COLO829 (cell line): ENCODE data around the gene ABHD5.

Source experiments
- DNase-seq: peaks from one replicate; pipeline ENCODE4 v3.0.0; 2012; ENCODE audit warnings: low spot score

ABHD5 gene

GRCh38 chr3:43686333-43686699 is 4.4 kb upstream of the ABHD5 start:
- DNase-seq, result no peak

DNA sequence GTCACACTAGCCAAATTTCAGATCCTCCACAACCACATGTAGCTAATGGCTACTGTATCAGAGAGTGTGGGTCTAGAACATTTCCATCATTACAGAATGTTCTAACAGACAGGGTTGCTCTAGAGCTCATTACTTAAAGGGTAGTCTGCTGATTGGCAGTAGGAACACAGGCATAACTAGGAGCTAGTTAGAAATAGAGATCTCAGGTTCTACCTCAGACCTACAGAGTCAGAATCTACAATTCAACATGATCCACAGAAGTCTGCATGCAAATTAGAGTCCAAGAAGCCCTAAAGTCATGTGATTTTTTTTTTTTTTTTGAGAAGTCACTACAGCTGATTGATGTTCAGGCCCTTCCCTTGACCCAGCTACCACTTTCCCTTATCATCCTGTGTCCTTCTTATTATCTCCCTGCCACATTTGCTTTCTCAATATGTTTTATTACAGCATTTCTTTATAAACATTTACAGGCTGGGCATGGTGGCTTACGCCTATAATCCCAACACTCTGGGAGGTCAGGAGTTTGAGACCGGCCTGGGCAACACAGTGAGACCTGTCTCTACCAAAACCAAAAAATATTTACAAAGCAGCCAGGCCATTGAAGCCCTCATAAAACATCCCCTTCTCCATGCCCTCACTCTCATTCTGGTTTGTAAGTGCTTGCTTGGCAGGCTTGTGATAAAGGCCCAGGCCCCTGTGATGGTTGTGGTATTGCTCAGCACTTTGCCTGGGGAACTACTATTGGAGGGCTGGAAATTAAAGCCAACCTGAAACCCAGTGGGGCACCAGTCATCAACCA is 3.8 kb upstream of the ABHD5 start:
- no peak for DNase-seq

DNA sequence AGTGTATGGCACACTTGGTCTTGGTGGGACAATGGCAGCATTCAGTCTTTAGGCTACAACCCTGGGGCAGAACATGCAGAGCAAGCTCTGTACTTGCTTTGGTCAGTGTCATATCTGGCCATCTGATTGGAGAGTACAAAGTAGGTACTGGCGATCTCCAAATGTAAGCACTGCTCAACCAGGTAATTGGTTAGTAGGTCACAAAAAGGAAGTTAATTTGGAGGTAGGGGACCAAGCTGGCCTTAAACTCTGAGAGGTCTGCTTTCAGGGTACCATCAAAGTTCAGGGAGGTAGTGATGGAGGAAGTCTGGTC is 3.3 kb upstream of the ABHD5 start:
- DNase-seq, result no peak

GRCh38 chr3:43688245-43688650 is 2.5 kb upstream of the ABHD5 start:
- no peak for DNase-seq

DNA sequence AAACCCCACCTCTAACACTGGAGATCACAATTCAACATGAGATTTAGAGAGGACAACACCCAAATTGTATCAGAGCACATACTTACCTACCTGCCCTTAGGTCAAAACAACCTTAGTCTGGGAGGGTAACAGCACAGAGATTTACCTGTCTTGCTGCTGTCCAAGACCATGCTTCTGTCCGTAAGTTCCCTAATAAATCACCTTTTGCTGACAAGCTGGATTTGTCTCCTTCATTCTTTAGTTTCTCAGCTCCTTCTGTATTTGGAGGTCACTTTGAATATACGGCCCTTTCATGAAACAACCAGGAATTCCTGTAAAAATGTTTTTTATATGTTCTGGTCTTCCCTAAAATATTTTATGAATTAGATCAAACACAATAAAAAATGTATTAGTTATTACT is 1.6 kb upstream of the ABHD5 start:
- no peak for DNase-seq

- DNase-seq, result no peak
Observed at GRCh38 chr3:43689766-43690399, 855 bp upstream of the ABHD5 start.

DNA sequence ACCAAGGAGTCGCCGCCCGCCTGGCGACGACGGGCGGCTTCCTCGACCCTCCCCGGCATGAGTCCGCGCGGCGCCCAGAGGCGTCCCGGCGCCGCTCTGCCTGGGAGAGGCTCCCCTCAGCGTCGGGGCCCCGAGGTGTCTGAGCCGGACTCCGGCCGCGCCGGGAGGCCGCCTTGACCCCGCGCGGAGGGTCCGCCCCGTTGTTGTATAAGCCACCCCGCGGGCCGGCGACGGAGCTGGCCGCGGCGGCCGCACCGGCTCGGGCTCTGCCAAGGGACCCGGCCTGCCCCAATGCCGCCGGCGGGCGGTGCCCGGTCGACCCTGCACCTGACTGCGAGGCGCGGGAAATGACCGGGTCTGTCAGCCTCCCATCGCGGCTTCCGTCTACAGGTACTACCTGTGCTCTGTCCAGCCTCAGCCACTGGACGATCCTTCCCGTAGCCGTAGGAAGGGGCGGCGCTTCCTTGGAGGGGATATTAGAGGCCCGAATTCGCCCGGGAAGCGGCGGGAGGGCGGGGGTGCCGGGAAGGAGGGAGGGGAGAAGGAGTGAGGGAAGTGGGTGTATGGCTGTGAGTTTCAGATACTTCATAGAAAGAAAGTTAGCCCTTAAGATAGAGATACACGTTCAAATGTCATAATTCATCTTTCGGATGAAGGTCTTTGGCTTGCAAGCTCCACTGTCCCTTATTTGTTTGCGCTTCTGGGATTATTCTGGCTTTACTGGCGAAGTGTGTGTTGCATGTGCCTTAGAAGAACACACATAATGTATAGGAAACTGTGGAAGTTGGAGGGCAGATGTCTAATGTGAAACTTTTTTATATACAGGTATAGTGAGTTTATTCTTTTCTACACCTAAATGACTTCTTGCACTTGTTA is 620 bp downstream of the ABHD5 start:
- DNase-seq, result peak; percentile 40

DNA sequence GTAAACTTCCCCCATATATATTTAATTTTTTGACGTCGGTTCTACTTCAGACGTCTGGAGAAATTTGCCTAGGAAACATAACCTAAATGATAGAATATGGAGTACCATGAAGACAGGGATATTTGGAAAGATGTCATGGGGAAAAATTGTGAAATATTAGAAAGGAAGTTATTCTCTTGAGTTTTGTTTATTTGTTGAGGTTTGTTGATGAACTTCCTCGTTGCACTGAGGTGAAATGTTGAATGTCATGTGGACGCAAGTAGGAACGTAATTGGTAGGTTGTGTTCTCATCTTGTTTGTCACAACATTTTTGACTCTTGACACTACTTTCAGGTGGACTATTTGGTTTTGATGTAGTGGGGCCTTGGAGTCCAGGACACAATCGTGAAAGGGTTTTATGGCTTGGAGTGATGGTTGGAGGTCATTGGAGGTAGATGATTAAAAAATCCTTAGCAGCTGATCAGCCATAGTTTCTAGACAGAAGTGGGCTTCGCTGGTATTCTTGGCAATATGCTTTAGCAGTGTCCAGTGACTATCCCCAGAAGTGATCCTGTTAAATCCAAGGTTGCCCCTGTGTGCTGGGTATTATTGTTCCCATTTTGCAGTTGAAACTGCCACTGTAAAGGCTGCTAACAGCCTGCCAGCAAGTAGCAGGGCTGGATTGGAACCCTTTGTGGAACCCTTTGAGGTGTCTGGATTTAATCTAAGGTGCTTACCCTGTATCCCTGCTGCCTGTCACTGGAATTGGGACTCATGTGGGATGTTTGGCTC is 1.5 kb downstream of the ABHD5 start:
- DNase-seq, result no peak

- no peak for DNase-seq
Observed at GRCh38 chr3:43692971-43693370, 2.2 kb downstream of the ABHD5 start.

GRCh38 chr3:43693594-43693993 is 2.9 kb downstream of the ABHD5 start:
- no peak for DNase-seq

- no peak for DNase-seq
Observed at GRCh38 chr3:43695443-43695842, 4.7 kb downstream of the ABHD5 start.

DNA sequence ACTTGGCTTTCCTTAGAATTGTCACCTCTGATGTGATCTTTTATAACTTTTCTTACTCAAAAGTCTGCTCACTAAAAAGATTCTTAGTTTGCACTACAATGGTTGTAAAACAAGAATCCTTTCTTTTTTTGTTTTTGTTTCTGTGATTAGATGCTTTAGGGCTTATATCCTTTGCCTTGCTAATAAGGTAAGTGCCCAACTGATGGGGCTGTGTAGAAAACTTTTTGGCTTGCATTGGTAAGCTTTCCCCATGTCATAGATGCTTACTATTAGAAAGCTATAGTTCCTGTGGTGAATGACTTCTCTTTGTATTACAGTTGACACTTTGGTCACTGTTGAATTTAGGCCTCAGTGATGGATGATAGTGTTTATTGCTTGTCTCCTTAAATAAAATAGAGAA is 5.1 kb downstream of the ABHD5 start:
- no peak for DNase-seq

DNA sequence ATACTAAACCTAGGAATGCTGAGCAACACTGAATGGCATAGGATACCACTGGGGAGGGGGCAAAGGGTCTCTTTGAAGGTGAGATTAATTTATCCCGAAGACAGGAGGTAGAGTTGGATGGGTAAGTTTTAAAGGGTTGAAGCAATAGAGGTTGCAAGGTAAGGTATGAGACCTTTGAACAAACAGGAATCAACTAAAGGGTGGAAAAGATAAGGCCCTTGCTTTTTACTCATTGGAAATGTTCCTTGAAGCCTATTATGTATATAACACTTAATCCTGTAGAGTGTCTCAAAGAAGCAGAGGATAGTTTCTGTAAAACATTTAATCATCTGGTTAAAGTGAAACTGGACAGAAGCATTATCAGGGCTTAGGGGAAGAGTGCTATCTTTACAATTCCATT is 5.7 kb downstream of the ABHD5 start:
- no peak for DNase-seq

GRCh38 chr3:43696881-43697280 is 6.1 kb downstream of the ABHD5 start:
- peak; percentile 63 for DNase-seq

GRCh38 chr3:43699864-43700263 is 9.1 kb downstream of the ABHD5 start:
- no peak for DNase-seq

- no peak for DNase-seq
Observed at GRCh38 chr3:43704697-43705096, 14.0 kb downstream of the ABHD5 start.

DNA sequence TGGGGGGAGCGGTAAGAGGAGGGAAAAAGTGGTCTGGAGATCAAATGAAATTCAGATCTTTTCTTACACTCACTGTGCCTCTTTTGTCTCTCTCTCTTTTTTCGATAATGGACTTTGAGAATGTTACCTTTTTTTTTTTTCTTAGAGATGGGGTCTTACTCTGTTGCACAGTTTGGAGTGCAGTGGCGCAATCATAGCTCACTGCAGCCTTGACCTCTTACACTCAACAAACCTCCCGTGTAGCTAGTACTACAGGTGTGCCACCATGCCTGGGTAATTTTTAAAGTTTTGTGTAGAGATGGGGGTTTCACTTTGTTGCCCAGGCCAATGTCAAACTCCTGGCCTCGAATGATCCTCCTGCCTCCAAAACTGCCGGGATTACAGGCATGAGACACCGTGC is 15.6 kb downstream of the ABHD5 start:
- no peak for DNase-seq

DNA sequence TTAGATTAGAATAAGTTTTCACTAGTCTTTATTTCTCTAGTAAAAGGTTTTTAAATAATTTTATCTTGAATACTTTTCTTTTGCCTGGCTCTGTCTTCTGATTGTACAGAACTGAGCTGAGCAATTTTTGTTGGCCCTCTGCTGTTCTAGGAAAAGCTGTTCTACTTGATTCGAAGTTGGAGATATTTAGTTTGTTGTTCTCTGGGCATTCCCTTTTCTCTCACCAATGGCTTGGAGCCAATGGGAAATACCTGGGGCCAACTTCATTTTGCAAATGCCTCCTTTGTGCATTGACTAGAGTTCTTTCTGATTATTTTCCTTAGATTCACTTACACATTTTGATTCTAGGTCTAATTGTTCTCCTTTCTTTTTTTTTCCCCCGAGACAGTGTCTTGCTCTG is 16.5 kb downstream of the ABHD5 start:
- DNase-seq, result no peak

GRCh38 chr3:43707998-43708397 is 17.3 kb downstream of the ABHD5 start:
- DNase-seq, result no peak

- no peak for DNase-seq
Observed at GRCh38 chr3:43709022-43709421, 18.3 kb downstream of the ABHD5 start.

DNA sequence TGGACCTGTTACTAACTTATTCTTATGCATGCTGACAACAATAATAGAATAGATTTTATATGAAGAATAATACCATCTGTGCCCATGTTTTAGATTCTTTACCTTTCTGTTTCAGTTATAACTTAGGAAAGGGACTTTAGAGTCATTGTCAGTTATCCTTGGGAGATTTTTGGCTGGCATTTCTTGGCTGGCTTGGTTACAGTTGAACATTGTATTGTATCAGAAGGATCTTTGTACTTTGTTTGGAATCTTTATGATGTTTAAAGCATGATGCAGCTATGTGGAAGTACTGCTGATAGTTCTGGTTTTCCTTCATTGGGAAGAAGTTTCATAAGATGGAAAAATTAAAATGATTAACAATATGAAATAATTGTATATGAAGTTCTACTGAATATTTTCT is 19.9 kb downstream of the ABHD5 start:
- DNase-seq, result no peak

GRCh38 chr3:43718296-43718695 is 27.6 kb downstream of the ABHD5 start:
- no peak for DNase-seq
